Prostate gland (tissue), 2 donors: ENCODE results near the gene RAVER2. TPM values are rescaled to one million over a fixed set of nuclear protein-coding genes. Genes with fewer than 3 reads are reported as not detected.

Source experiments
- DNase-seq: peaks from one replicate; pipeline ENCODE4 v3.0.0-alpha.2; 2019; ENCODE audit warnings: low spot score
- H3K27ac ChIP-seq, 2 donors: fragments of 200-600 bp; sonication (generic); 2 replicates each; pipeline ENCODE4 v1.5.1; 2017 to 2019
- H3K27me3 ChIP-seq: fragments of 200-600 bp; sonication (generic); replicated peaks from 2 replicates; pipeline ENCODE4 v1.5.1; 2019; ENCODE audit not compliant: insufficient read depth
- H3K36me3 ChIP-seq, 2 donors: fragments of 200-600 bp; sonication (generic); 1 replicate in 1 of 2; 2 replicates in 1 of 2; pipeline versions ENCODE4 v1.5.1 to v1.8.1; 2017 to 2019
- H3K4me1 ChIP-seq: fragments of 200-600 bp; sonication (generic); replicated peaks from 2 replicates; pipeline ENCODE4 v1.5.1; 2019
- H3K4me3 ChIP-seq, 2 donors: fragments of 200-600 bp; sonication (generic); 2 replicates each; pipeline ENCODE4 v1.5.1; 2017 to 2019
- H3K9me3 ChIP-seq: fragments of 200-600 bp; sonication (generic); 2 replicates; pipeline ENCODE4 v1.5.1; 2017
- CTCF ChIP-seq, 4 experiments: fragments of 200-600 bp in 2 of 4; fragments of 450-650 bp in 2 of 4; sonication (generic) in 2 of 4; IDR thresholded peaks; 1 replicate in 3 of 4; 2 replicates in 1 of 4; pipeline ENCODE4 v1.5.1; 2016 to 2019; ENCODE audit warnings: antibody characterized with exemption in 4 of 4, mild to moderate bottlenecking in 2 of 4, moderate library complexity in 2 of 4
- POLR2A ChIP-seq: fragments of 450-650 bp; IDR thresholded peaks from one replicate; pipeline ENCODE4 v1.6.1; 2016; ENCODE audit warnings: antibody characterized with exemption, mild to moderate bottlenecking
- POLR2AphosphoS5 ChIP-seq: sonication (generic); formaldehyde crosslinking; IDR thresholded peaks from one replicate; pipeline ENCODE4 v1.6.1; 2017; ENCODE audit warnings: antibody characterized with exemption
- WGBS: methylation state at CpG from one replicate; pipeline ENCODE4 v1.1.5; 2018; 5-methylcytosine and 5-hydroxymethylcytosine counted together
- intact Hi-C: fragments of 100-400 bp; cut with DNase I; formaldehyde crosslinking; loops from one replicate; pipeline ENCODE4 v1.14.2; 2022
- total RNA-seq, 2 donors: library from RNA; depleted of rRNA; stranded (reverse); fragments of >200 nt; gene quantifications; one replicate each; pipeline ENCODE4 v1.1.0, GENCODE V29; 2016

Gene RAVER2
- total RNA-seq, 2 donors from 2014 or later = 11.8 to 18.3 TPM

GRCh38 chr1:64748222-64748621, 3.3 kb downstream of the RAVER2 start:
- Histone ChIP-seq H3K27ac (peak overlapping the region; percentile 8 to 26), H3K36me3 (no peaks in the 10 kb centered on the region), H3K9me3 (no peaks in the 10 kb centered on the region), H3K4me3 (no peak overlapping the region), H3K4me1 (no peaks in the 10 kb centered on the region), H3K27me3 (no peaks in the 10 kb centered on the region)
- WGBS = 40% methylated on average over 3 of the region's 3 CpGs
- no peak for DNase-seq
- TF ChIP-seq POLR2AphosphoS5 = no peak
- TF ChIP-seq POLR2A = no peak
- no peak for TF ChIP-seq CTCF (IDR thresholded peaks at IDR 0.05)
- intact Hi-C loops = loop anchor here (5.0 to 10.0 kb wide), 2 partner anchors 56 to 317 kb away; no protein-coding TSS in a partner anchor

GRCh38 chr1:64748706-64749105, 3.8 kb downstream of the RAVER2 start:
- TF ChIP-seq POLR2A = no peak
- H3K4me3 ChIP-seq = no peak overlapping the region
- H3K4me1 ChIP-seq = no peaks in the 10 kb centered on the region
- H3K27ac ChIP-seq = no peak overlapping the region
- WGBS = 59% methylated on average over 5 of the region's 5 CpGs
- no peak for DNase-seq
- H3K27me3 ChIP-seq = no peaks in the 10 kb centered on the region
- H3K36me3 ChIP-seq = no peaks in the 10 kb centered on the region
- no peaks in the 10 kb centered on the region for H3K9me3 ChIP-seq
- intact Hi-C loops = loop anchor here (5.0 to 10.0 kb wide), 2 partner anchors 56 to 316 kb away; no protein-coding TSS in a partner anchor

GRCh38 chr1:64750092-64750491, 5.2 kb downstream of the RAVER2 start:
- Histone ChIP-seq H3K4me1 (no peaks in the 10 kb centered on the region), H3K27ac (no peak overlapping the region), H3K27me3 (no peaks in the 10 kb centered on the region), H3K36me3 (no peaks in the 10 kb centered on the region), H3K4me3 (no peak overlapping the region), H3K9me3 (no peaks in the 10 kb centered on the region)
- TF ChIP-seq POLR2AphosphoS5 = no peak
- no peak for TF ChIP-seq CTCF (IDR thresholded peaks at IDR 0.05)
- no peak for TF ChIP-seq POLR2A
- 23% methylated on average over 1 of the region's 1 CpG for WGBS
- intact Hi-C loops = no loop called here
- DNase-seq = no peak

GRCh38 chr1:64750875-64751274, 6.0 kb downstream of the RAVER2 start:
- Histone ChIP-seq H3K27ac (no peak overlapping the region), H3K27me3 (no peaks in the 10 kb centered on the region), H3K36me3 (no peaks in the 10 kb centered on the region), H3K9me3 (no peaks in the 10 kb centered on the region), H3K4me3 (no peak overlapping the region), H3K4me1 (no peaks in the 10 kb centered on the region)
- DNase-seq = no peak
- no peak for TF ChIP-seq POLR2A
- TF ChIP-seq CTCF (IDR thresholded peaks at IDR 0.05) = no peak
- TF ChIP-seq POLR2AphosphoS5 = no peak
- intact Hi-C loops = no loop called here

- H3K36me3 ChIP-seq = no peaks in the 10 kb centered on the region
- intact Hi-C loops = no loop called here
- no peak overlapping the region for H3K27ac ChIP-seq
- TF ChIP-seq POLR2A = no peak
- H3K27me3 ChIP-seq = no peaks in the 10 kb centered on the region
- H3K9me3 ChIP-seq = no peaks in the 10 kb centered on the region
- no peak overlapping the region for H3K4me3 ChIP-seq
- H3K4me1 ChIP-seq = no peaks in the 10 kb centered on the region
- 76% methylated on average over 3 of the region's 3 CpGs for WGBS
- DNase-seq = no peak
These were observed 9.3 kb downstream of the RAVER2 start for GRCh38 chr1:64754173-64754572.

- Histone ChIP-seq H3K9me3 (no peaks in the 10 kb centered on the region), H3K4me1 (no peaks in the 10 kb centered on the region), H3K27me3 (no peaks in the 10 kb centered on the region), H3K36me3 (no peaks in the 10 kb centered on the region), H3K4me3 (no peak overlapping the region), H3K27ac (no peak overlapping the region)
- no peak for DNase-seq
- 29% methylated on average over 2 of the region's 2 CpGs for WGBS
- intact Hi-C loops = no loop called here
- TF ChIP-seq POLR2AphosphoS5 (no peak), POLR2A (no peak), CTCF (IDR thresholded peaks at IDR 0.05) (no peak)
These were observed 10.5 kb downstream of the RAVER2 start for GRCh38 chr1:64755361-64755760.
